Fibroblast of gingiva (primary cell): ENCODE data around the gene UROD.
"Not testable (repeated sequence)": the region's sequence is repeated elsewhere in the genome, so short reads cannot be mapped to it uniquely, and the experiment has no call there.

Experiments used
- DNase-seq: peaks from one replicate; pipeline ENCODE4 v3.0.0-alpha.2; 2011; ENCODE audit warnings: low read depth

UROD gene

DNA sequence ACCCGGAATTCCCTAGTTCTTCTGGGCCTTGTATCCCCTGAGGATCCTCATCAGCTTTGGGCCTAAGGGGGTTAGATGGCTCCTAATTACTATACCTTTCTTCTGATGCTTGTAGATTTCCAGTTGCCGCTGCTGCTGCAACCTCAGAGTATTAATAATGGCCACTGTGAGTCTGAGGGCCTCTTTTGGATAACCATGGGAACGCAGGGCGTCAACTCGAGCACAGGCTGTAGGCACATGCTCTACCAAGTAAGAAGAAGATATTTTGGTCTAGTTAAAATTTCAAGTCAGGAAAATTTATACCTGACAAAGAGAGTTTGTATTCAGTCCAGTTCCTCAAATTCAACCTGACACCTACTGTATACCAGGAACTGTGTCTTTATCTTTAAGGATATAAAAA is 28.2 kb downstream of the UROD start:
- no peak for DNase-seq

DNA sequence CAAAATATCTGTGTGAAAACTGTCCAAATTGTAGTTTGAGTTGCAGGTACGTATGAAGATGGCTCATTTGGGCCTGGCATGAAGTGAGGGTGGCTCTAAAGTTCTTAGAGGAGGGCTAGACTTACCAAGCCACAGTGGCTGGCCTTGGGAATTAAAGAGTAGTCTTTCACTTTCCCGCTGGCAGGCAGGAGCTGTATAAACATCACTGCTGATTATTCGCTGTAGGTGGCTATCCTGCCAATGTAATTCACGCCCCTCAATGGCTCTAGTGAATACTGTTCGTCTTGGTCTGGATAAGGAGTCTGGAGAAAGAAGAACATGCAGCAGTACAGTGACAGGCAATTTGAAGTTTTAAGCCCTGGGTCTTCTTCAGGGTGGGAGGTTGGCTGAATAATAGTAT is 31.0 kb downstream of the UROD start:
- DNase-seq: no peak

GRCh38 chr1:45044916-45045315 is 32.9 kb downstream of the UROD start:
- no peak for DNase-seq

GRCh38 chr1:45047032-45047431 is 35.0 kb downstream of the UROD start:
- DNase-seq: no peak

GRCh38 chr1:45051005-45051772 is 39.1 kb downstream of the UROD start:
- DNase-seq: no peak

DNA sequence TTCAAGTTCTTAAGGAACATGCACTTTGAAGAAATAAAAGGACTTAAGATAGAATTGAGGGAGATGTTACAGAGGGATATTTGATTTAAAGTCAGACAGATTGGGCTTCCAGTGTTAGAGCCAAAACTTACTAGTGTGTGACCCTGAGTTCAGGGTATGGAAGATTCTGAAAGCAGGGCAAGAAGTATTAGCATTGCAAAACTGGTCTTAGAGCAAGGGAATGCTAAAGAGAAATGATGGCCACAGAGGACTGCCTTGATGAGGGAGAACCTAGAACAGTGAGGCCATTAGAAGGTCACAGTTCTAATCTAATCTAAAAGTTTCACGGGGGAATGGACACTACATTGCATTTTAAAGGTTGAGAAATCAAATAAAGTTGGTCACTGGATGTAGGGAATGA is 45.5 kb downstream of the UROD start:
- no peak for DNase-seq

DNA sequence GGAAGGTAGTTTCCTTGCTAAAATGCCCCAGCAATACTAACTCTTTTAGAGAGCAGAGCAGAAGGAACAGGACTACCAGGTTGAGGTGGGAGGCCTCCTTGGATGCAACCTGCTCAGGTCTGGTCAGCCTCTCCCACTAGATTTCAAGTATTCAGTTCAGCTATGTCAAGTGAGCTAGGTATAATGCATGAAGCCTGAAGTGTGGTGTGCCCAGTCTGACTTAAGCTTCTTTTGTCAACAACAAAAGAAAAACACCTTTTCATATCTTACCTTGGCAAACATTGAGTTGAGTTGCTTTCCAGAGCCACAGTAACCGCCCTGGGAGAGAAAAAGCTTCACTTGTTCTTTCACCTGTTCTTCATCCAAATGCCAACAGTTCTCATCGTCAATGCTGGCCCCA is 47.8 kb downstream of the UROD start:
- DNase-seq: no peak

DNA sequence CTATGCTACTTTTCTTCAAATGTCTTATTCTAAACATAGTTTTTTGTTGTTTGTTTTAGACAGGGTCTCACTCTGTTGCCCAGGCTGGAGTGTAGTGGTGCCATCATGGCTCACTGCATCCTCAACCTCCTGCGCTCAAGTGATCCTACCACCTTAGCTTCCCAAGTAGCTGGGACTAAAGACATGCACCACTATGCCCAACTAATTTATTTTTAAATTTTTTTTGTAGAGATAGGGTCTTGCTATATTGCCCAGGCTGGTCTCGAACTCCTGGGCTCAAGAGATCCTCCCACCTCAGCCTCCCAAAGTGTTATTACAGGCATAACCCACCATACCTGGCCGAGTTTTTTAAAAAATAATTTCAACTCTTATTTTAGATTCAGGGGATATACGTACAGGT is 50.4 kb downstream of the UROD start:
- not testable (repeated sequence) for DNase-seq

GRCh38 chr1:45065083-45065482 is 53.0 kb downstream of the UROD start:
- DNase-seq: no peak
